Liver (tissue), 9 donors: ENCODE data around the gene DPP7. TPM values are rescaled to one million over a fixed set of nuclear protein-coding genes. Genes with fewer than 3 reads are reported as not detected.
A peak's percentile ranks its signal among the peaks of the same experiment; 100 is the strongest.

Source experiments
- DNase-seq: peaks from one replicate; pipeline ENCODE4 v3.0.0-alpha.2; 2017; ENCODE audit warnings: low spot score
- H3K27ac ChIP-seq, 2 donors: one replicate each; pipeline ENCODE4 v1.7.0; 2013; ENCODE audit warnings: inconsistent platforms in 2 of 2, low read length in 2 of 2, control low read depth in 1 of 2, low read depth in 1 of 2, mild to moderate bottlenecking in 1 of 2
- H3K27me3 ChIP-seq, 4 donors: one replicate each; pipeline versions ENCODE4 v1.6.1 to v1.7.0; 2013; ENCODE audit warnings: low read length in 3 of 4, inconsistent platforms in 1 of 4, mild to moderate bottlenecking in 1 of 4, moderate library complexity in 1 of 4; ENCODE audit not compliant: control insufficient read depth in 4 of 4, insufficient read depth in 4 of 4
- H3K36me3 ChIP-seq, 4 donors: one replicate each; pipeline versions ENCODE4 v1.6.1 to v1.7.0; 2013; ENCODE audit warnings: low read length in 3 of 4, mild to moderate bottlenecking in 3 of 4, low read depth in 1 of 4, moderate library complexity in 1 of 4; ENCODE audit not compliant: control insufficient read depth in 4 of 4, insufficient read depth in 3 of 4
- H3K4me1 ChIP-seq, 4 donors: one replicate each; pipeline versions ENCODE4 v1.6.1 to v1.7.0; 2013; ENCODE audit warnings: low read length in 3 of 4, mild to moderate bottlenecking in 3 of 4, moderate library complexity in 1 of 4; ENCODE audit not compliant: control insufficient read depth in 4 of 4, insufficient read depth in 4 of 4
- H3K4me3 ChIP-seq, 3 donors: one replicate each; pipeline versions ENCODE4 v1.6.1 to v1.7.0; 2013; ENCODE audit warnings: low read length in 3 of 3, control low read depth in 1 of 3, low read depth in 1 of 3, mild to moderate bottlenecking in 1 of 3
- H3K9ac ChIP-seq, 2 donors: one replicate each; pipeline ENCODE4 v1.7.0; 2013; ENCODE audit warnings: low read length in 2 of 2, mild to moderate bottlenecking in 2 of 2, moderate library complexity in 2 of 2, control low read depth in 1 of 2, low read depth in 1 of 2
- H3K9me3 ChIP-seq, 4 donors: one replicate each; pipeline versions ENCODE4 v1.6.1 to v1.7.0; 2013; ENCODE audit warnings: low read length in 3 of 4; ENCODE audit not compliant: control insufficient read depth in 4 of 4
- ATF3 ChIP-seq: IDR thresholded peaks from 2 replicates; pipeline ENCODE4 v1.6.1; 2016; ENCODE audit warnings: antibody characterized with exemption
- CTCF ChIP-seq: fragments of 150-350 bp; IDR thresholded peaks from 2 replicates; pipeline ENCODE4 v1.5.1; 2017; ENCODE audit warnings: improper control_type of control experiment, low read depth, low read length; ENCODE audit not compliant: missing input control
- EGR1 ChIP-seq, 2 donors: IDR thresholded peaks; 2 replicates each; pipeline ENCODE4 v1.6.1; 2016 to 2018; ENCODE audit warnings: antibody characterized with exemption in 2 of 2, low read depth in 2 of 2
- FOXA1 ChIP-seq: IDR thresholded peaks from 2 replicates; pipeline ENCODE4 v1.6.1; 2016; ENCODE audit warnings: antibody characterized with exemption
- FOXA2 ChIP-seq: IDR thresholded peaks from 2 replicates; pipeline ENCODE4 v1.6.1; 2016; ENCODE audit warnings: antibody characterized with exemption
- GABPA ChIP-seq, 2 donors: IDR thresholded peaks in 1 of 2; conservative IDR thresholded peaks in 1 of 2; 2 replicates each; pipeline ENCODE4 v1.6.1; 2016; ENCODE audit warnings: antibody characterized with exemption in 2 of 2, mild to moderate bottlenecking in 1 of 2, moderate library complexity in 1 of 2
- HNF4A ChIP-seq, 2 donors: conservative IDR thresholded peaks; 2 replicates each; pipeline ENCODE4 v1.6.1; 2016; ENCODE audit warnings: antibody characterized with exemption in 2 of 2, mild to moderate bottlenecking in 2 of 2
- HNF4G ChIP-seq: IDR thresholded peaks from 2 replicates; pipeline ENCODE4 v1.6.1; 2016; ENCODE audit warnings: antibody characterized with exemption
- JUND ChIP-seq, 2 donors: IDR thresholded peaks; 2 replicates each; pipeline ENCODE4 v1.6.1; 2016; ENCODE audit warnings: antibody characterized with exemption in 2 of 2
- MAX ChIP-seq: IDR thresholded peaks from 2 replicates; pipeline ENCODE4 v1.6.1; 2016; ENCODE audit warnings: antibody characterized with exemption
- NR2F2 ChIP-seq: IDR thresholded peaks from 2 replicates; pipeline ENCODE4 v1.6.1; 2016; ENCODE audit warnings: antibody characterized with exemption
- RAD21 ChIP-seq, 2 donors: IDR thresholded peaks; 2 replicates each; pipeline ENCODE4 v1.6.1; 2016; ENCODE audit warnings: antibody characterized with exemption in 2 of 2, mild to moderate bottlenecking in 2 of 2
- REST ChIP-seq: IDR thresholded peaks from 2 replicates; pipeline ENCODE4 v1.6.1; 2016; ENCODE audit warnings: antibody characterized with exemption, mild to moderate bottlenecking
- RXRA ChIP-seq, 2 donors: IDR thresholded peaks; 2 replicates each; pipeline ENCODE4 v1.6.1; 2017 to 2018; ENCODE audit warnings: antibody characterized with exemption in 2 of 2, mild to moderate bottlenecking in 1 of 2
- SP1 ChIP-seq: IDR thresholded peaks from 2 replicates; pipeline ENCODE4 v1.6.1; 2018; ENCODE audit warnings: antibody characterized with exemption, mild to moderate bottlenecking
- TAF1 ChIP-seq: conservative IDR thresholded peaks from 2 replicates; pipeline ENCODE4 v1.6.1; 2016; ENCODE audit warnings: antibody characterized with exemption, mild to moderate bottlenecking
- YY1 ChIP-seq: IDR thresholded peaks from 2 replicates; pipeline ENCODE4 v1.6.1; 2016; ENCODE audit warnings: antibody characterized with exemption, mild to moderate bottlenecking
- ZBTB33 ChIP-seq: IDR thresholded peaks from 2 replicates; pipeline ENCODE4 v1.6.1; 2016; ENCODE audit warnings: antibody characterized with exemption
- WGBS: extraction: QIAGEN DNeasy Blood & Tissue Kit; methylation state at CpG from one replicate; pipeline ENCODE4 v1.1.7; 2013; 5-methylcytosine and 5-hydroxymethylcytosine counted together
- polyA plus RNA-seq, 2 donors: library from polyadenylated mRNA; stranded (reverse) in 1 of 2; unstranded in 1 of 2; fragments of 200-250 nt in 1 of 2; fragments of >200 nt in 1 of 2; fragmentation: Nextera tagmentation in 1 of 2; extraction: Ambion mirVana in 1 of 2; gene quantifications; one replicate each; pipeline versions ENCODE4 v1.2.1 to v1.2.3, GENCODE V29; 2013 to 2015
- total RNA-seq, 2 donors: library from RNA; depleted of rRNA; stranded (reverse); fragments of >200 nt; gene quantifications; one replicate each; pipeline ENCODE4 v1.2.3, GENCODE V29; 2014
- donor health status: healthy.
- donor health status: healthy.
- donor health status: healthy.
- donor health status: healthy.
- donor health status: healthy.

The DPP7 gene
- total and polyA plus RNA-seq, 4 donors: 25.0 to 71.1 (median 50.7) TPM

GRCh38 chr9:137070906-137071275 lies 43.6 kb downstream of the DPP7 start:
- TF ChIP-seq GABPA (IDR thresholded peaks at IDR 0.05 in 1 of 2, conservative IDR thresholded peaks at IDR 0.05 in 1 of 2) (no peak), EGR1 (IDR thresholded peaks at IDR 0.05; ENCODE audit: low read depth in 2 of 2) (no peak), NR2F2 (no peak), FOXA1 (no peak), YY1 (no peak), HNF4A (conservative IDR thresholded peaks at IDR 0.05) (no peak), CTCF (no peak), REST (no peak), ATF3 (no peak), ZBTB33 (no peak), JUND (IDR thresholded peaks at IDR 0.05) (no peak), FOXA2 (no peak), HNF4G (no peak), RXRA (IDR thresholded peaks at IDR 0.05) (no peak), TAF1 (no peak), SP1 (no peak), RAD21 (IDR thresholded peaks at IDR 0.05) (no peak), MAX (no peak)
- H3K9ac ChIP-seq: no peak overlapping the region
- peak overlapping the region in 1 of 3 donors; percentile 33 for H3K4me3 ChIP-seq

More at GRCh38 chr9:137070906-137071275, 43.6 kb downstream of the DPP7 start:
- Histone ChIP-seq H3K4me1 (peaks cover 4 to 12% (median 5%) of the 10 kb centered on the region in 4 donors), H3K27me3 (peaks cover 0 to 9% (median 1%) of the 10 kb centered on the region in 4 donors), H3K36me3 (no peaks in the 10 kb centered on the region), H3K27ac (no peak overlapping the region), H3K9me3 (no peaks in the 10 kb centered on the region)
- no peak for DNase-seq
- WGBS: 31% methylated on average over 6 of the region's 6 CpGs
